ENCODE measurements around the gene CSF2RB. TPM values are rescaled to one million over a fixed set of nuclear protein-coding genes. Genes with fewer than 3 reads are reported as not detected.
A peak's percentile ranks its signal among the peaks of the same experiment; 100 is the strongest.

The CSF2RB gene
- total and polyA plus RNA-seq, 4 donors, result 1.3 to 17.6 (median 4.9) TPM

- no peak for DNase-seq
- Histone ChIP-seq H3K9me3 (ENCODE audit: control insufficient read depth, low read length) (no peaks in the 10 kb centered on the region), H3K36me3 (ENCODE audit: control insufficient read depth in 1 of 2, insufficient read depth in 2 of 2, low read length in 1 of 2) (no peaks in the 10 kb centered on the region), H3K4me1 (ENCODE audit: control insufficient read depth in 1 of 2, insufficient read depth in 2 of 2, low read length in 2 of 2) (no peaks in the 10 kb centered on the region), H3K27me3 (ENCODE audit: control insufficient read depth in 1 of 2, insufficient read depth in 2 of 2, low read length in 1 of 2) (no peaks in the 10 kb centered on the region), H3K27ac (ENCODE audit: low read depth in 1 of 2, low read length in 2 of 2) (no peak overlapping the region), H3K4me3 (ENCODE audit: low read length in 2 of 2) (no peak overlapping the region)
- no peak for ATAC-seq (ENCODE audit: low FRiP score)
- WGBS, 2 donors, result 87 to 89% methylated on average over 3 of the region's 3 CpGs
- intact Hi-C loops (cut with DNase I), result no loop called here
These were observed 41.3 kb upstream of the CSF2RB start for GRCh38 chr22:36872084-36872483.

GRCh38 chr22:36872866-36873498 lies 40.4 kb upstream of the CSF2RB start:
- no peaks in the 10 kb centered on the region for H3K4me1 ChIP-seq (ENCODE audit: control insufficient read depth in 1 of 2, insufficient read depth in 2 of 2, low read length in 2 of 2)
- no peaks in the 10 kb centered on the region for H3K27me3 ChIP-seq (ENCODE audit: control insufficient read depth in 1 of 2, insufficient read depth in 2 of 2, low read length in 1 of 2)
- WGBS, 2 donors, result 94 to 95% methylated on average over 2 of the region's 2 CpGs
- no peak overlapping the region for H3K4me3 ChIP-seq (ENCODE audit: low read length in 2 of 2)
- DNase-seq (no peak), ATAC-seq (ENCODE audit: low FRiP score) (no peak)
- no peaks in the 10 kb centered on the region for H3K36me3 ChIP-seq (ENCODE audit: control insufficient read depth in 1 of 2, insufficient read depth in 2 of 2, low read length in 1 of 2)
- no peak overlapping the region for H3K27ac ChIP-seq (ENCODE audit: low read depth in 1 of 2, low read length in 2 of 2)
- H3K9me3 ChIP-seq (ENCODE audit: control insufficient read depth, low read length), result no peaks in the 10 kb centered on the region
- intact Hi-C loops (cut with DNase I), result no loop called here

DNA sequence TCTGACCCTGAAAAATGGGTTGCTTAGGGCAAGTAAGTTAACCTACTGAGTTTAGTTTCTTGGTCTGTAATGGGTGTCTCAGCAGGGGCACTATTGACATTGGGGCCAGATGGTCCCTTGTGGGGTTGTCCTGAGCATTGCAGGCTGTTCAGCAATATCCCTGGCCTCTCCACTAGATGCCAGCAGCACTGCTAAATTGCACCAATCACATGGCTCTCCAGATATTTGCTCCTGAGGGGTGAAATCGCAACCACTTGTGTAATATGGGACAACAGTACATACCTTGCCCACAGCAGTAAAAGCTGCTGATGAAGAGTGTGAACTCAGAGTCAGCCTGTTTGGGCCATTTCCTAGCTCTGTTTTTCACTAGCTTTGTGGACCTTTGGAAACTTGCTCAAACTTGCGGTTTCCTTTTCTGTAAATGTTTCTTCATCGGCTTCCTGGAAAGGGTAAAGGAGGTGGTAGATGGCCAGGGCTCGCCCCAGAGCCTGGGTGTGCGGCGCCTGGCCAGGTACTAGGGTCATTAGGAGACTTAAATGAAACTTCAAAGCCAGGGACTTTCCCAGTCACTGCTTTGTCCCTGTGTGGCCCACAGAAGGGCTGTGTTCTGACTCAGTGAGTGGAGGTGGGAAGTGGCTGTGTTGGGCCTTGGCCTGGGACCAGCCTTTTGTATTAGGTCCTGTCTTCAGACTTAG lies 39.7 kb upstream of the CSF2RB start:
- H3K4me1 ChIP-seq (ENCODE audit: control insufficient read depth in 1 of 2, insufficient read depth in 2 of 2, low read length in 2 of 2), result no peaks in the 10 kb centered on the region
- no peaks in the 10 kb centered on the region for H3K36me3 ChIP-seq (ENCODE audit: control insufficient read depth in 1 of 2, insufficient read depth in 2 of 2, low read length in 1 of 2)
- no peaks in the 10 kb centered on the region for H3K27me3 ChIP-seq (ENCODE audit: control insufficient read depth in 1 of 2, insufficient read depth in 2 of 2, low read length in 1 of 2)
- ATAC-seq (ENCODE audit: low FRiP score) (peak; percentile 60), DNase-seq (no peak)
- 62 to 66% methylated on average over 6 of the region's 6 CpGs for WGBS, 2 donors
- no peak overlapping the region for H3K4me3 ChIP-seq (ENCODE audit: low read length in 2 of 2)
- peaks cover under 1% of the 10 kb centered on the region for H3K9me3 ChIP-seq (ENCODE audit: control insufficient read depth, low read length)
- H3K27ac ChIP-seq (ENCODE audit: low read depth in 1 of 2, low read length in 2 of 2), result no peak overlapping the region
- intact Hi-C loops (cut with DNase I), result no loop called here

DNA sequence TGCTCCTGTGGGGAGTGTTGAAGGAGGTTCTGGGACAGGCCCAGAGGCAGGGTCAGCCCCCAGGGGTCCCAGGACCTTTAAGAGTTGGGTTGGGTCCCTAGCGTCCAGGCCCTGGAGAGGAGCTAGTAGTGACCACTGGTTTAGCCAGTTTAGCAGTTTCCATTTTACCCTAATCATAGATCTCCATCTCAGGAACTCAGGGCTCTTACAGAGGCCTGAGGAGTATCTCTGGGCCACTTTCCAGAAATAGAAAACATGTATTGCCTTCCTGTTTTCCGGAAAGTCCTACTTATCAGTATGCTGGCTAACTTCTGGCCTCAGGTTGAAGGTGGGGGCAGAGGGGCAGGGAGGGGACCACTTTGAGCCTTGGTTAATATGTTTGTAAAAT lies 39.1 kb upstream of the CSF2RB start:
- intact Hi-C loops (cut with DNase I), result no loop called here
- H3K27ac ChIP-seq (ENCODE audit: low read depth in 1 of 2, low read length in 2 of 2), result no peak overlapping the region
- H3K36me3 ChIP-seq (ENCODE audit: control insufficient read depth in 1 of 2, insufficient read depth in 2 of 2, low read length in 1 of 2), result no peaks in the 10 kb centered on the region
- H3K27me3 ChIP-seq (ENCODE audit: control insufficient read depth in 1 of 2, insufficient read depth in 2 of 2, low read length in 1 of 2), result no peaks in the 10 kb centered on the region
- no peaks in the 10 kb centered on the region for H3K4me1 ChIP-seq (ENCODE audit: control insufficient read depth in 1 of 2, insufficient read depth in 2 of 2, low read length in 2 of 2)
- no peak overlapping the region for H3K4me3 ChIP-seq (ENCODE audit: low read length in 2 of 2)
- ATAC-seq (ENCODE audit: low FRiP score), result no peak
- 74 to 80% methylated on average over 2 of the region's 2 CpGs for WGBS, 2 donors
- peaks cover 2% of the 10 kb centered on the region for H3K9me3 ChIP-seq (ENCODE audit: control insufficient read depth, low read length)
- no peak for DNase-seq

DNA sequence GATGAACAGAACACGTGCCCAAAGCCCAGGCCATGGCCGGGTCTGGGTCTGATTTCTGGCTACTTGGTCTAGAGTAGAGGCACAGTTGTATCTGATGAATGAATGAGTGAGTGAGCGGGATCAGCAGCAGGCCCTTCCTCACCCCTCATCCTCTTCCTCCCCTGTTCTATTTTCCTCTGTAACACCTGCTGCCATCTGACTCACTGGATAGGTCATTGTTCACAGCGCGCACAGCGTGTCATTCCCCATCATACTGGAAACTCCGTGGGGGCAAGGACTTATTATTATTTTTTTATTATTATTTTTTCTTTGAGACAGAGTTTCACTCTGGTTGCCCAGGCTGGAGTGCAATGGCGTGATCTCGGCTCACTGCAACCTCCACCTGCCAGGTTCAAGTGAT lies 38.7 kb upstream of the CSF2RB start:
- H3K27ac ChIP-seq (ENCODE audit: low read depth in 1 of 2, low read length in 2 of 2), result no peak overlapping the region
- no peak for DNase-seq
- no peaks in the 10 kb centered on the region for H3K36me3 ChIP-seq (ENCODE audit: control insufficient read depth in 1 of 2, insufficient read depth in 2 of 2, low read length in 1 of 2)

GRCh38 chr22:36875741-36876140 lies 37.7 kb upstream of the CSF2RB start:
- peaks cover 5% of the 10 kb centered on the region for H3K9me3 ChIP-seq (ENCODE audit: control insufficient read depth, low read length)
- H3K27me3 ChIP-seq (ENCODE audit: control insufficient read depth in 1 of 2, insufficient read depth in 2 of 2, low read length in 1 of 2), result no peaks in the 10 kb centered on the region
- no peak for DNase-seq
- no peaks in the 10 kb centered on the region for H3K4me1 ChIP-seq (ENCODE audit: control insufficient read depth in 1 of 2, insufficient read depth in 2 of 2, low read length in 2 of 2)
- intact Hi-C loops (cut with DNase I), result no loop called here
- 71 to 79% methylated on average over 6 of the region's 6 CpGs for WGBS, 2 donors
- H3K4me3 ChIP-seq (ENCODE audit: low read length in 2 of 2), result no peak overlapping the region
- ATAC-seq (ENCODE audit: low FRiP score), result no peak
- H3K36me3 ChIP-seq (ENCODE audit: control insufficient read depth in 1 of 2, insufficient read depth in 2 of 2, low read length in 1 of 2), result no peaks in the 10 kb centered on the region
- no peak overlapping the region for H3K27ac ChIP-seq (ENCODE audit: low read depth in 1 of 2, low read length in 2 of 2)

More for the DNA sequence above, 38.7 kb upstream of the CSF2RB start:
- Histone ChIP-seq H3K27me3 (ENCODE audit: control insufficient read depth in 1 of 2, insufficient read depth in 2 of 2, low read length in 1 of 2) (no peaks in the 10 kb centered on the region), H3K4me3 (ENCODE audit: low read length in 2 of 2) (no peak overlapping the region), H3K9me3 (ENCODE audit: control insufficient read depth, low read length) (peaks cover 3% of the 10 kb centered on the region), H3K4me1 (ENCODE audit: control insufficient read depth in 1 of 2, insufficient read depth in 2 of 2, low read length in 2 of 2) (no peaks in the 10 kb centered on the region)
- ATAC-seq (ENCODE audit: low FRiP score), result no peak
- WGBS, 2 donors, result 82 to 90% methylated on average over 9 of the region's 9 CpGs
- intact Hi-C loops (cut with DNase I), result no loop called here

GRCh38 chr22:36879775-36880174 lies 33.7 kb upstream of the CSF2RB start:
- Histone ChIP-seq H3K4me3 (ENCODE audit: low read length in 2 of 2) (no peak overlapping the region), H3K9me3 (ENCODE audit: control insufficient read depth, low read length) (peaks cover 6% of the 10 kb centered on the region), H3K4me1 (ENCODE audit: control insufficient read depth in 1 of 2, insufficient read depth in 2 of 2, low read length in 2 of 2) (no peaks in the 10 kb centered on the region), H3K27ac (ENCODE audit: low read depth in 1 of 2, low read length in 2 of 2) (no peak overlapping the region), H3K36me3 (ENCODE audit: control insufficient read depth in 1 of 2, insufficient read depth in 2 of 2, low read length in 1 of 2) (no peaks in the 10 kb centered on the region), H3K27me3 (ENCODE audit: control insufficient read depth in 1 of 2, insufficient read depth in 2 of 2, low read length in 1 of 2) (peaks cover 0 to 3% of the 10 kb centered on the region in 2 donors)
- DNase-seq, result no peak
- intact Hi-C loops (cut with DNase I), result no loop called here
- 79 to 82% methylated on average over 7 of the region's 7 CpGs for WGBS, 2 donors
- ATAC-seq (ENCODE audit: low FRiP score), result no peak

DNA sequence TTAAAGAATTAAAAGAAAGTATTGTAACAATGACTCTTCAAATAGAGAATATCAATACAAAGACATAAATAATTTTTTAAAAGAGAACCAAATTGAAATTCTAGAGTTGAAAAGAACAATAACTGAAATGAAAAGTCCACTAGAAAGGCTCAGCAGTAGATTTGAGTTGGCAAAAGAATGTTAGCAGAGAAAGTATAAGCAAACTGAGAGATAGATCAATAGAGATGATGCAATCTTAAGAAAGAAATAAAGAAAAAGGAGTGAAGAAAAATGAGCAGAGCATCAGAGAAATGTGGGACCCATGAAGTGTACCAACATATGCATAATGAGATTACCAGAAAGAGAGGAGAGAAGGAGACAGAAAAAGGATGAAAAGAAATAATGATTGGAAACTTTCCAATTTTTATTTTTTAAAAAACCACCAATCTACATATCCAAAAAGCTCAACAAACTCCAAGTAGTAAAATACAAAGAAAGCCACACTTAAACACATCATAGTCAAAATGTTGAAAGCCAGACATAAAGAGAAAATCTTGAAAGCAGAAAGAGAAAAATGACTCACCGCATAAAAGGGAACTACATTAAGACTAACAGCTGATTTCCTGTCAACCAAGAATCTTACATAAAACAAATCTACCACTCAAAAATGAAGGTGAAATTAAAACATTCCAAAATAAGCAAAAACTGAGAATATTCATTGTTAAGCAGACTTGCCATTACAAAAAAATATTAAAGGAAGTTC lies 31.8 kb upstream of the CSF2RB start:
- 83 to 91% methylated on average over 1 of the region's 1 CpG for WGBS, 2 donors
- no peak overlapping the region for H3K4me3 ChIP-seq (ENCODE audit: low read length in 2 of 2)
- H3K27me3 ChIP-seq (ENCODE audit: control insufficient read depth in 1 of 2, insufficient read depth in 2 of 2, low read length in 1 of 2), result peaks cover 0 to 3% of the 10 kb centered on the region in 2 donors
- H3K27ac ChIP-seq (ENCODE audit: low read depth in 1 of 2, low read length in 2 of 2), result no peak overlapping the region
- H3K9me3 ChIP-seq (ENCODE audit: control insufficient read depth, low read length), result peaks cover 9% of the 10 kb centered on the region
- no peak for DNase-seq
- ATAC-seq (ENCODE audit: low FRiP score), result no peak
- intact Hi-C loops (cut with DNase I), result no loop called here
- no peaks in the 10 kb centered on the region for H3K4me1 ChIP-seq (ENCODE audit: control insufficient read depth in 1 of 2, insufficient read depth in 2 of 2, low read length in 2 of 2)
- no peaks in the 10 kb centered on the region for H3K36me3 ChIP-seq (ENCODE audit: control insufficient read depth in 1 of 2, insufficient read depth in 2 of 2, low read length in 1 of 2)
